Measurements from ENCODE around the gene EEA1.

GRCh38 chr12:92938638-92939037, 9.5 kb upstream of the EEA1 start:
- TF ChIP-seq CTCF (IDR thresholded peaks at IDR 0.05) (no peak), EZH2 (IDR thresholded peaks at IDR 0.05) (no peak), EZH2phosphoT487 (IDR thresholded peaks at IDR 0.05) (no peak)

All from neural progenitor cell (in vitro differentiated cells).